HG02571 (cell line): ENCODE measurements around the gene PTPRT.

ENCODE experiments used
- ATAC-seq: cut with Tn5 transposase; IDR thresholded peaks from one replicate; pipeline ENCODE4 v1.9.1; 2021; ENCODE audit warnings: mild to moderate bottlenecking, moderate library complexity; ENCODE audit not compliant: unreplicated experiment

Gene PTPRT

GRCh38 chr20:42846784-42847490, 342.8 kb downstream of the PTPRT start:
- ATAC-seq, result no peak

- ATAC-seq, result no peak
Measured at GRCh38 chr20:42844751-42845150, 345.0 kb downstream of the PTPRT start.

- no peak for ATAC-seq
Measured at GRCh38 chr20:42837456-42837855, 352.2 kb downstream of the PTPRT start.

GRCh38 chr20:42836339-42836738, 353.4 kb downstream of the PTPRT start:
- no peak for ATAC-seq

DNA sequence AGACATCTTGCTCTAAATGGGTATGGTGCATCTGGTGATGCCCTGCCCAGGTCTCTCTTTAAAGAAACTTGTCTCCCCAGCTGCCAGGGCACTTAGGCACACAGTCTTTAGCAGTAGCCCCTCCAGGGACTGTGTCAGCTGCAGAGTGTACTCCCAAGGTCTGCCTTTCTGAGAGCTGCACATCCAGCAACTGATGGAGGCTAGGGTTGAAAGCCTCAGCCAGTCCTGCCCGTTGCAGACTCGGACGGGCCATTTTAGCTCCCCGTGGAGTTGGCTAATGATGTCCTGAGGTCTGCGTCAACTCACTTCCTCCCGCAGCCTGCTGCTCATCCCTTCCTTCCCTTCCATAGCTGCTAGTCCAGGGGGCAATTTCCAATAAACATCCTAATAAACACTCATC, 381.8 kb downstream of the PTPRT start:
- ATAC-seq, result no peak

GRCh38 chr20:42795111-42795695, 394.5 kb downstream of the PTPRT start:
- ATAC-seq, result no peak

DNA sequence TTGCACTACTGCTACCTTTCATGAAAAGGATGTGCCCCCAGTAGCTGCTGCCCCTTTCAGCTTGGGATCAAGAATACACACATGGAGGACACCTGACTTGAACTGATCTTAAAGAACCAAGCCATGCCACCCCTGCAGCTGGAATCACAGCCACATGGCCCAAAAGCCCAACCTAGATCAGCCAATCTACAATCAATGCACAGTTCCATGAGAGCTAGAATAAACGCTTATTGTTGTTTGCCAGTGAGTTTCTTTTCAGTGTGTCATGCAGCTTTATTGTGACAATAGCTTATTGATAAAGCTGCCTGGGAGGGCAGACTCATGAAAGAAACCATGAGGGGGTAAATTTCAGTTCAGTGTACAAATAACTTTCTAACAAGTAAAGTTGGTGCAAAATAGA, 397.7 kb downstream of the PTPRT start:
- no peak for ATAC-seq

GRCh38 chr20:42790111-42790510, 399.6 kb downstream of the PTPRT start:
- no peak for ATAC-seq

DNA sequence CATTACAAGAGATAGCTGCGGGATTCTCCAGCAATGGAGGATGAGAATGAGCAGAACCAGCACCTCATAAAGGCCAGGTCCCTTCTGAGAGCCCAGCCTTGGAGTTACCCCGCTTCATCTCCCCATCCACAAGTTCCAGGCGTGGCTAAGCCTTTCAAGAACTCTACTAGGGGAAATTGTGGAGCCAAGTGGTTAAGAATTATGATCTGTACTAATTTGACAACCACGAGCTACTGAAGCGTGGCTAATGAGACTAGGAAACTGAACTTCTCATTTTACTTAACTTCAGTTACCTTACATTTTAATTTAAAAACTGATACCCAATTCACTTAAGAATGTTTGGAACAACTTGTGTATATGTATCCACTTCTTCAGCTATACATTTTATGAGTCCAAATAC, 401.0 kb downstream of the PTPRT start:
- ATAC-seq, result no peak

DNA sequence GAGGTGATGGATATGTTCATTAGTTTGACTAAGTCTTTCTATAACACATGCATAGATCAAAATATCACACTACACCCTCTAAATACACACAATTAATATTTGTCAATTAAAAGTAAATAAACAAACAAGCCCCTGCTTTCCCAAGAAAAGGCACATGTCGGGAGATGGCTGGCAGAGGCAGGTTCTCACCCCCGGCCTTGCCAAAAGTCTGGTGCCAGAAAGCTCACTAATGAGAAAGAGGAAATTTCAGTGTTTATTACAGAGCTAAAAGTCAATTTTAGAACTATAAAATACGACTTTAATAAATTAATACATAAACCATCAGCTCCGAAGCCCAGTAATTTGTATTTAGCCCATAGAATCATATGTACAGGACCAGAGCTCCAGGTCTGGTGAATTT, 404.7 kb downstream of the PTPRT start:
- no peak for ATAC-seq

DNA sequence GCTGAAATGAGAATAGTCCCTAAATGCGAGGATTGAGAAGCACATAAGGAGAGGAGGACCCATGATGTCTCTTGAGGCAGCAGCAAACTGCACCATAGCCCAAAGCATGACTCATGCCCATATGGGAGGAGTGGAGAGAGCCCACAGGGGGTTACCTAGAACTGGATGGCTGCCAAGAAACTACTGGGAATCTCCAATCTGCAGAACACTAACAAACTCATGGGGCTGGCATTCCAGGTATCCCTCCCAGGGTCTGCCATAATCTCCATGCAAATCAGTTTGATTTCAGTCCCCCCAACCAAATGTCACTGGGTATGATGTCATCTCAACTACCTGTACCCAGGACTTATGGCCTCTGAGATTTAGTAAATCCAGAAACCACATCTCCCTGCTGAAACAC, 410.5 kb downstream of the PTPRT start:
- no peak for ATAC-seq

DNA sequence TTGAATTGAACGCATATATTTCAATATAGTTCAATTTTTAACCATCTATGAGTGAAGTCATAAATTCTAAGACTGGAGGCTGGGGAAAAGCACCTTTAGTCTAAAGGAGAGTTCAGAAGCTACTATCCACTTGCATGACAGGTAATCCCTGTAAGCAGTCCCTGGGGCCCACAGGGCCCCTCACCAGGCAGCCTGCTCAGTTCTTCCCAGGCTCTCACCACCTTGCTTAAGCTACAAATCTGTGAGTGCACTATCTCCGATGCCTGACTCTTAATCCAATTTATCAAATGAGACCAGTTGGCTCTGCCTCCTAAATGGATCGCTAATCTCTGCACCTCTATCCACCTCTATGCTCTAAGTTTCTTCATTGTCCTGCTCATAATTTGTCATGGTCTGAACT, 413.8 kb downstream of the PTPRT start:
- no peak for ATAC-seq

DNA sequence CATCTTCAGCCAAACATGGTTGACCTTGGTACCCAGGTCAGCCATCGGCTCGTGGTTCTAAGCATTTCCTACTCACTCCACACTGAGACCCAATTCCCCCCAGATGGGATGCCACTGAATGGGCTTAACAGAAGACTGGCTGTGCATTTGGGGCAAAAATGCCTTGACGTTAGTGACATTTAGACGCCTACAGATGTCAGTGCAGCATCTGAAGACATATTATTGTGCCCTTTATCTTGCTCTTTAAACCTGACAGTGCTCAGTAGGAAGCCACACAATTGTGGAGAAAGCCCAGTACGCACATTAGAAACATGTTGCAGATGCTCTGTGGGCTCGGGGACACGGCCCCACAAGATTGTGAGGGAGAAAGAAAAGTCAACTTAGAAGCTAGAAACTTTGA, 414.7 kb downstream of the PTPRT start:
- no peak for ATAC-seq

GRCh38 chr20:42763015-42763414, 426.7 kb downstream of the PTPRT start:
- no peak for ATAC-seq

DNA sequence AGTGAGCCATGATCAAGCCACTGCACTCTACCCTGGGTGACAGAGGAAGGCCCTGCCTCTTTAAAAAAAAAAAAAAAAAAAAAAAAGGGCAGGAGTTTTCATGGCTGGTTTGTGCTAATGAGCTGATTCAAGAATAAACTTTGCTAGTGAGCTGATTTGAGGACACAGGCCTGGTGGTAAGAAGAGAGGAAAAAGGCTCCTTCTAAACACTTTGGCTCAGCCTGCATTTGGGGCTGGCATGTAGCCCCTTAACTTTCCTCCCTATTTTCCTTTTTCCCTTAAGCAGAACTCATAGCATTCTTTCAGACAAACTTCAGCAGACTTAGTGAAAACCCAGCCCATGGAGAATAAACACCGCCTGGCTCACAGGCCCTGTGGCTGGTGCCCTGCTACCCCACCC, 432.7 kb downstream of the PTPRT start:
- no peak for ATAC-seq

DNA sequence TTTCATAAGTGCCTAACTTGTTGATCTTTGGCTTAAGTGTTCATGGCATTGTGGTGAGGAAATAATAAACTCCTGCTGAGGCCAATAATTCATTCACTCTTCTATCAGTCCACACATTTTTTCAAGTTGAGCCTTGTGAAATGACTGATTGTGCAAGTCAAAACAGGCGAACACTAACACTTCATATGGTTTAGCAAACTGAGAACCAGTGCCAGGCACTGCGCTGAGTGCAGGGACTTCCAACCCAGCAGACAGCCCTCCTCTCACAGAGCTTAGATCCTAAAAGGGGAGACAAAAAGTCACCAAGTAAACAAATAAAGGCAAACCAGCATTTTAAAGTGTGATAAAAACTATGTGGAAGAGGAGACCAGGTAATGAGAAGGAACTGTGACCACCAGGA, 435.0 kb downstream of the PTPRT start:
- ATAC-seq, result no peak

GRCh38 chr20:42752620-42753019, 437.1 kb downstream of the PTPRT start:
- no peak for ATAC-seq

GRCh38 chr20:42749556-42749955, 440.1 kb downstream of the PTPRT start:
- no peak for ATAC-seq

DNA sequence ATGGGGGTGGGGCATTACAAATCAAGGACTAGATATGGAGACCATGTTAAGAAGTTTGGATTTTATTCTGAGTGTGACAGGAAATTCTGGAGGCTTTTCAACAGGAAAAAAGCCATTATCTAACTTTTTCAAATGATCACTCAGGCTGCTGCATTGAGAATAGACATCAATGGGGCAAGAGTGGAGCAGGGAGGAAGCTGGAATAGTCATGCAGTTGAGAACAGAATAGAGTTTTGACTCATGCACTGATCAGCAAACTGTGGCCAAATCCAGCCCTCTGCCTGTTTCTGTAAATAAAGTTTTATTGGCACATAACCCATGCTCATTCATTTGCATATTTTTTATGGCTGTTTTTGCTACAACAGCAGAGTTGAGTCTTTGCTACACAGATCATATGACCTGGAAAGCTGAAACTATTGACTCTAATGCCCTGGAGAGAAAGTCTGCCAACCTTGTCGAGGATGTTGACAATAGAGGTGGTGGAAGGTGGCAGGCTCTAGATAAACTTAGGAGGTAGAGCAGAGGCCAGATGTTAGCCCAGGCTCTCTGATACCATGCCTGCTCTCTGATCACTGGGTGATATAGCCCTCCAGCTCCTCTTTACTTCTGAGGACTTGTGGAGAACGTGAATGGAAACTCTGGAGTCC, 441.8 kb downstream of the PTPRT start:
- no peak for ATAC-seq

DNA sequence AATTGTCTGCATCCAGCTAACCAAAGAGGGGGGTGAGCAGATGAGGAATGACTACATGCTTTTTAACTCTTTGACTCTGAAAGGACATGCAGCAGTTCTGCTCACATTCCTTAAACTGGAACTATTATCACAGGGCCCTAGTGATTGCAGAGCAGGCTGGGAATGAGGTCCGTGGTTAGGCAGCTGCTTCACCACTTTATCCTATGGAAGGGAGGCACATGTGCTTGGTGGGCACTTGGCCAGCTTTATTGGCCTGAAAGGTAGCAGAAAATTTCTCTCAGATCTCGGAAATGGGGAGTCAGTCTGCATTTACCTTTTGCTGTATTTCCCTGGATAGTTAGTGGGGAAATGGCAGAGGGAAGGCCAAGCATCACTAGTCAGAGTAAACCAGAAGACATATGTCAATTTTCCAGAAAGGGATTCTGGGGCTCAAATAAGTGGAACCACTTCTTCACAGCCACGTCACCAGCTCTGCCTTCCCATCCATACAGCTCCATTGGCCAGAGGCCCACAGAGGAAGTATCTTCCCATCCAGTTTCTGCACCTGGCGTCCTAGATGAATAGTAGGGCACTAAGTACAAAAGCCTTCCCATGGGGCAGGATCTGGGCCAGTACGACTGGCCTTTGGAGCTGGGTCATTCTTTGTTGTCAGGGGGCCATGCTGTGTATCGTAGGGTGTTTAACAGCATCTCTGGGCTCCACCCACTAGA, 444.8 kb downstream of the PTPRT start:
- no peak for ATAC-seq

DNA sequence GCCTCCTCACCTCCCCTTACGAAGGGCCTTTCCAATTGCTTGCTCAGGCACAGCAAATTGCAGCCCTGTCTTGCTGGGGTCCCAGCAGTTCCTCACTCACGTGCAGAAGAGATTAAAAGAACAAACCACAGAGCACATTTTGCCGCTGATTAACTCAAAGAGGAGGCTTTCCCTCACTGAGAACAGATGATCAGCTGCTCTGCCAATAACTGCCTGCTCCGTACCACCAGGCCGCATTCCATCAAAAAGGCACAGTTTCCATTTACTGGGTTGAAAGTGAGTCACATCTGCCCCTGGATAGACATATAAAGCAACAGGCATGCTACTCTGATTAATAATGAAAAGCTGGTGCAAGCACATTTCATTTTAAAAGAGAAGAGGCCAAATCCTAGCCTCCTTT, 446.8 kb downstream of the PTPRT start:
- no peak for ATAC-seq

- ATAC-seq, result no peak
Measured at GRCh38 chr20:42741906-42742305, 447.8 kb downstream of the PTPRT start.
